ENCODE results near the gene TDRD7. TPM values are rescaled to one million over a fixed set of nuclear protein-coding genes. Genes with fewer than 3 reads are reported as not detected.

Gene TDRD7
- total RNA-seq, 1 donor from 2014 or later: 14.7 TPM

DNA sequence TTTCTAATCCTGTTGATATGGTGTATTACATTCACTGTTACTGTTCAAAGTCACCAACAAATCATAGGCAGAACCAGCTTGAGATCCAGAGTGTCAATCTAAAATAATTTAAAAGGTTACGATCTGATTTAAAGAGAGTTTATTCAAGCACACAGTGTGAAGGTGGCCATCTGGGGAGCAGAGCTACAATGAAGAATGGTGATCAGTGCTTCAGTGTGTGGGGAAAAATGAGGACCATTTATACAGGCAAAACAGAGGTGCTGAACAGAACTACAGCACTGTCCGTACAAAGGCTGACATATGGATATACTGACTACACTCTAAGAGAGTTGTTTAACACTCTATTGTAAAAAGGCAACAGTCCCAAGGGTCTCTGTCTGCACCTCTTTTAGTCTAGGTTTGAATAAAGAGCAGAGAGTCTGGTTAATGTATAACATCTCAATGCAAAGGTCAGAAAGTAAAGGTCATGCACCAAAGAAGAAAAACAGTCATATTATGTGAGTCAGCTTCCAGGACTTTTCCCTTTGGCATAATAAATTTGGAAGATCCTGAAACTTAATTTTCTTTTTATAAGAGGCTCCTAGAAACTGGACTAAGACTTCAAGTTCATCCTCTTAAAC, 29.7 kb upstream of the TDRD7 start:
- H3K4me3 Mint-ChIP-seq: no peak overlapping the region
- CTCF ChIA-PET: no interaction called here

GRCh38 chr9:97384406-97385262, 27.3 kb upstream of the TDRD7 start:
- H3K9me3 Mint-ChIP-seq: no peaks in the 10 kb centered on the region
- intact Hi-C loops (cut with micrococcal nuclease): loop anchor here (5.0 kb wide), 1 partner anchor 147 kb away; no protein-coding TSS in a partner anchor

More for the DNA sequence above, 29.7 kb upstream of the TDRD7 start:
- Mint-ChIP-seq H3K4me1 (peaks cover 5% of the 10 kb centered on the region), H3K36me3 (ENCODE audit: low read depth) (no peaks in the 10 kb centered on the region), H3K27me3 (peaks cover 4% of the 10 kb centered on the region), H3K27ac (no peak overlapping the region), H3K9me3 (no peaks in the 10 kb centered on the region)
- POLR2A ChIA-PET: interaction anchor here (0.7 to 0.9 kb wide), 2 partner anchors 94 to 540 kb away, joined by 3 read pairs; partner anchors contain the start of gene TRMO
- intact Hi-C loops (cut with micrococcal nuclease): no loop called here
- no peak for DNase-seq
- ATAC-seq (ENCODE audit: low read depth): no peak
- TF ChIP-seq, protein P1, sequence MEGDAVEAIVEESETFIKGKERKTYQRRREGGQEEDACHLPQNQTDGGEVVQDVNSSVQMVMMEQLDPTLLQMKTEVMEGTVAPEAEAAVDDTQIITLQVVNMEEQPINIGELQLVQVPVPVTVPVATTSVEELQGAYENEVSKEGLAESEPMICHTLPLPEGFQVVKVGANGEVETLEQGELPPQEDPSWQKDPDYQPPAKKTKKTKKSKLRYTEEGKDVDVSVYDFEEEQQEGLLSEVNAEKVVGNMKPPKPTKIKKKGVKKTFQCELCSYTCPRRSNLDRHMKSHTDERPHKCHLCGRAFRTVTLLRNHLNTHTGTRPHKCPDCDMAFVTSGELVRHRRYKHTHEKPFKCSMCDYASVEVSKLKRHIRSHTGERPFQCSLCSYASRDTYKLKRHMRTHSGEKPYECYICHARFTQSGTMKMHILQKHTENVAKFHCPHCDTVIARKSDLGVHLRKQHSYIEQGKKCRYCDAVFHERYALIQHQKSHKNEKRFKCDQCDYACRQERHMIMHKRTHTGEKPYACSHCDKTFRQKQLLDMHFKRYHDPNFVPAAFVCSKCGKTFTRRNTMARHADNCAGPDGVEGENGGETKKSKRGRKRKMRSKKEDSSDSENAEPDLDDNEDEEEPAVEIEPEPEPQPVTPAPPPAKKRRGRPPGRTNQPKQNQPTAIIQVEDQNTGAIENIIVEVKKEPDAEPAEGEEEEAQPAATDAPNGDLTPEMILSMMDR (IDR thresholded peaks at IDR 0.05): no peak

DNA sequence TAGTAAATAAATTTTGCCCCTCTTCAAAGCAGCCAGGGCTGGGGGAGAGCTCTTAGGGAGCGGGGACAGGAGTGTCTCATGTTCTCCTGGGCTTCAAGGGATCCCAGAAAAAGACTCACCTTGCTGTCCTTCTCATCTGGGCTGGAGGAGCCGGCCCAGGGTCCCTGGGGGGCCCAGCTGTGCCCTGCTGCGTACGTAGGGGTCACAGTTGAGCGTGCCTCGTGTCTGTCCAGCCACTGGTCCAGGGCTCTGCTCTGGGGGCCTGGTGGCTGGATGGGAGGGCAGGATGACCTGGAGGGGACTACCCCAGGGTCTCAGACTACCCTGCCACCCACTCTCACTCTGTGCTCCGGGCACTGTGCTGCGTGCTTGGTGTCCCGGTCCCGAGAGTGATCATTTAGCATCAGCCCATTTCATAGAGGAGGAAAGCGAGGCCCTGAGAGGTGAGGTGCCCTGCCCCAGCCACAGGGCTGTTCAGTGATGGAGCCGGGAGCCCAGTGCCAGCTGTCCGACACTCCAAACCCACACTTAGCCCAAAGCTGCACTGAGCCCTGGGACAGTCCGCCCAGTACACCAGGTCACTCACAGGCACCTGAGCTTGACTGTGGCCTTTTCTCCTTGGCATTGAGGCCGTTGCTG, 26.2 kb upstream of the TDRD7 start:
- POLR2A ChIA-PET: no interaction called here
- ATAC-seq (ENCODE audit: low read depth): no peak
- no peaks in the 10 kb centered on the region for H3K36me3 Mint-ChIP-seq (ENCODE audit: low read depth)
- TF ChIP-seq, protein P1 (IDR thresholded peaks at IDR 0.05): no peak
- H3K9me3 Mint-ChIP-seq: no peaks in the 10 kb centered on the region
- CTCF ChIA-PET: interaction anchor here (0.8 to 4.1 kb wide), 8 partner anchors 13 to 531 kb away, joined by 4 to 32 read pairs (median 8); partner anchors contain the start of gene ZNF782
- intact Hi-C loops (cut with micrococcal nuclease): loop anchor here (5.0 kb wide), 1 partner anchor 148 kb away; no protein-coding TSS in a partner anchor
- H3K4me3 Mint-ChIP-seq: no peak overlapping the region
- H3K27me3 Mint-ChIP-seq: peaks cover 4% of the 10 kb centered on the region
- no peak for DNase-seq
- H3K4me1 Mint-ChIP-seq: peaks cover 23% of the 10 kb centered on the region
- no peak overlapping the region for H3K27ac Mint-ChIP-seq

More at GRCh38 chr9:97384406-97385262, 27.3 kb upstream of the TDRD7 start:
- ATAC-seq (ENCODE audit: low read depth) (no peak), DNase-seq (no peak)
- CTCF ChIA-PET: interaction anchor here (0.6 to 4.1 kb wide), 4 partner anchors 192 to 231 kb away, joined by 3 to 30 read pairs (median 4); no protein-coding TSS in a partner anchor
- POLR2A ChIA-PET: no interaction called here
- Mint-ChIP-seq H3K27me3 (peaks cover 4% of the 10 kb centered on the region), H3K4me1 (peaks cover 19% of the 10 kb centered on the region), H3K4me3 (no peak overlapping the region), H3K36me3 (ENCODE audit: low read depth) (no peaks in the 10 kb centered on the region), H3K27ac (no peak overlapping the region)
- TF ChIP-seq, protein P1 (IDR thresholded peaks at IDR 0.05): no peak

DNA sequence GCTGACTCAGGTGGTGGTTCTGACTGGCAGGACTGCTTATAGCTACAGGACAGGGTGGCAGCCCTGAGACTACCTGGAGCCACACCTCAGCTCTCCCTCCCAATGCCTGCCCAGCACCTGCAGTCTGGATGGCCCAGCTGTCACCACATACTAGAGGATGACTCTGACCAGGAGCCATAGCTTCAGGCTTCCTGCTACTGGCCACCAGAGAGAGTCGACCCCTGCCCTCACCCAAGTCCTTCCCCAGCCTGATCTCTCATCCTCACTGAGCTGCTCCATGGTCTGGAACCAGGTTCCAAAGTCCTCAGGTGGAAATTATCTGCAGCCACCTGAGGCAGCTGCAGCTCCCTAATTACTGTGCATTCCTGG, 25.6 kb upstream of the TDRD7 start:
- Mint-ChIP-seq H3K36me3 (ENCODE audit: low read depth) (no peaks in the 10 kb centered on the region), H3K27ac (no peak overlapping the region), H3K27me3 (peaks cover 4% of the 10 kb centered on the region), H3K9me3 (no peaks in the 10 kb centered on the region), H3K4me3 (no peak overlapping the region), H3K4me1 (peaks cover 23% of the 10 kb centered on the region)
- DNase-seq (no peak), ATAC-seq (ENCODE audit: low read depth) (no peak)
- ChIA-PET POLR2A (no interaction called here), CTCF (interaction anchor here (0.9 to 4.1 kb wide), 9 partner anchors 9 to 532 kb away, joined by 3 to 32 read pairs (median 8); partner anchors contain the start of gene ZNF782)
- intact Hi-C loops (cut with micrococcal nuclease): loop anchor here (5.0 kb wide), 1 partner anchor 149 kb away; no protein-coding TSS in a partner anchor
- TF ChIP-seq, protein P1 (IDR thresholded peaks at IDR 0.05): no peak
